ENCODE results near the gene SYTL3. TPM values are rescaled to one million over a fixed set of nuclear protein-coding genes. Genes with fewer than 3 reads are reported as not detected.
A peak's percentile ranks its signal among the peaks of the same experiment; 100 is the strongest.
"Not testable (repeated sequence)": the region's sequence is repeated elsewhere in the genome, so short reads cannot be mapped to it uniquely, and the experiment has no call there.

Gene SYTL3
- 1 to 10 TPM; 3.1 to 5.7 (median 3.9) TPM for total RNA-seq (2021; fragmentation: NEBNext Ultra II Directional; extraction: Animal tissue kit (Norgen Biotek cat#: 25700))
- long read RNA-seq, partial matches to known transcripts: 0 of 4 reads
- long read RNA-seq, other reads (novel, unspliced or antisense): 3 of 4 reads

- H3K9me3 Mint-ChIP-seq: no peaks in the 10 kb centered on the region
- peaks cover 2% of the 10 kb centered on the region; the same call in 1 of the 2 replicates for H3K27me3 Mint-ChIP-seq (ENCODE audit: insufficient read depth)
- peaks cover 12% of the 10 kb centered on the region for H3K36me3 Mint-ChIP-seq (ENCODE audit: low read depth)
- peak within 1 kb of the TSS; percentile 91 for H3K27ac Mint-ChIP-seq
- DNase-seq: peak; percentile 55
- TF ChIP-seq CTCF (IDR thresholded peaks at IDR 0.05): no peak
- peaks cover 65% of the 10 kb centered on the region for H3K4me1 Mint-ChIP-seq (ENCODE audit: low read depth)
- peak within 1 kb of the TSS; percentile 58 for H3K4me3 Mint-ChIP-seq
These were observed at the start of gene SYTL3 for GRCh38 chr6:158649289-158650143. TSS of gene SYTL3 (plus strand) at chr6:158650054. CDS start at chr6:158663269, 13,215 bp downstream.

GRCh38 chr6:158603261-158604047 is 46.4 kb upstream of the SYTL3 start:
- no peak for TF ChIP-seq CTCF (IDR thresholded peaks at IDR 0.05)
- no peaks in the 10 kb centered on the region for H3K9me3 Mint-ChIP-seq
- no peak overlapping the region for H3K4me3 Mint-ChIP-seq
- H3K4me1 Mint-ChIP-seq (ENCODE audit: low read depth): no peaks in the 10 kb centered on the region
- H3K27ac Mint-ChIP-seq: no peak overlapping the region
- no peaks in the 10 kb centered on the region; the same call in 1 of the 2 replicates for H3K27me3 Mint-ChIP-seq (ENCODE audit: insufficient read depth)
- DNase-seq: no peak
- peaks cover 21% of the 10 kb centered on the region for H3K36me3 Mint-ChIP-seq (ENCODE audit: low read depth)

GRCh38 chr6:158604048-158604406 is 45.8 kb upstream of the SYTL3 start:
- H3K9me3 Mint-ChIP-seq: no peaks in the 10 kb centered on the region
- no peak for TF ChIP-seq CTCF (IDR thresholded peaks at IDR 0.05)
- no peaks in the 10 kb centered on the region; the same call in 1 of the 2 replicates for H3K27me3 Mint-ChIP-seq (ENCODE audit: insufficient read depth)
- DNase-seq: no peak
- H3K4me3 Mint-ChIP-seq: no peak overlapping the region
- no peaks in the 10 kb centered on the region for H3K4me1 Mint-ChIP-seq (ENCODE audit: low read depth)
- H3K36me3 Mint-ChIP-seq (ENCODE audit: low read depth): peaks cover 24% of the 10 kb centered on the region
- no peak overlapping the region for H3K27ac Mint-ChIP-seq

GRCh38 chr6:158605266-158605878 is 44.5 kb upstream of the SYTL3 start:
- H3K27ac Mint-ChIP-seq: no peak overlapping the region

GRCh38 chr6:158606011-158606410 is 43.8 kb upstream of the SYTL3 start:
- DNase-seq; H3K4me1 Mint-ChIP-seq (ENCODE audit: low read depth); H3K4me3 Mint-ChIP-seq; H3K27ac Mint-ChIP-seq; H3K9me3 Mint-ChIP-seq; H3K27me3 Mint-ChIP-seq (ENCODE audit: insufficient read depth): not testable (repeated sequence)
- peaks cover 20% of the 10 kb centered on the region for H3K36me3 Mint-ChIP-seq (ENCODE audit: low read depth)

More at GRCh38 chr6:158605266-158605878, 44.5 kb upstream of the SYTL3 start:
- TF ChIP-seq CTCF (IDR thresholded peaks at IDR 0.05): peak; percentile 85
- DNase-seq: peak; percentile 68
- Mint-ChIP-seq H3K4me1 (ENCODE audit: low read depth) (0 out of 2 replicates have a peak, but pooled peaks cover 5% of the 10 kb centered on the region), H3K36me3 (ENCODE audit: low read depth) (peaks cover 20% of the 10 kb centered on the region), H3K9me3 (no peaks in the 10 kb centered on the region), H3K4me3 (no peak overlapping the region), H3K27me3 (ENCODE audit: insufficient read depth) (no peaks in the 10 kb centered on the region; the same call in 1 of the 2 replicates)

Measured in HFFc6 (cell line).